ENCODE results near the gene EXOC5.

Gene EXOC5

GRCh38 chr14:57169901-57170300 lies 98.8 kb downstream of the EXOC5 start:
- no peak overlapping the region for H2AFZ ChIP-seq (ENCODE audit: low read depth, low read length)

GRCh38 chr14:57168138-57168679 lies 100.5 kb downstream of the EXOC5 start:
- no peak overlapping the region for H3K27ac ChIP-seq (ENCODE audit: low read length)
- no peak overlapping the region for H3K9ac ChIP-seq (ENCODE audit: low read length)
- no peak for TF ChIP-seq EZH2phosphoT487 (IDR thresholded peaks at IDR 0.05; ENCODE audit: low read depth)
- TF ChIP-seq CTCF (IDR thresholded peaks at IDR 0.05; ENCODE audit: low read depth, low read length): no peak
- H2AFZ ChIP-seq (ENCODE audit: low read depth, low read length): no peak overlapping the region
- no peaks in the 10 kb centered on the region for H3K4me1 ChIP-seq (ENCODE audit: low read length)
- no peaks in the 10 kb centered on the region for H3K27me3 ChIP-seq (ENCODE audit: low read depth, low read length)
- H3K36me3 ChIP-seq (replicated peaks; ENCODE audit: low read depth, low read length): no peaks in the 10 kb centered on the region
- no peaks in the 10 kb centered on the region for H4K20me1 ChIP-seq (ENCODE audit: insufficient read depth, low read length)
- H3K4me3 ChIP-seq (ENCODE audit: low read length): no peak overlapping the region
- H3K79me2 ChIP-seq (ENCODE audit: low read length): no peaks in the 10 kb centered on the region
- no peak overlapping the region for H3K4me2 ChIP-seq (ENCODE audit: low read length)
- no peaks in the 10 kb centered on the region for H3K9me3 ChIP-seq (ENCODE audit: insufficient read depth, low read length)

More at GRCh38 chr14:57169901-57170300, 98.8 kb downstream of the EXOC5 start:
- no peak overlapping the region for H3K4me2 ChIP-seq (ENCODE audit: low read length)
- H3K9ac ChIP-seq (ENCODE audit: low read length): no peak overlapping the region
- H3K9me3 ChIP-seq (ENCODE audit: insufficient read depth, low read length): no peaks in the 10 kb centered on the region
- H3K4me3 ChIP-seq (ENCODE audit: low read length): no peak overlapping the region
- no peaks in the 10 kb centered on the region for H3K79me2 ChIP-seq (ENCODE audit: low read length)
- TF ChIP-seq CTCF (IDR thresholded peaks at IDR 0.05; ENCODE audit: low read depth, low read length): no peak
- no peaks in the 10 kb centered on the region for H3K36me3 ChIP-seq (replicated peaks; ENCODE audit: low read depth, low read length)
- H3K27me3 ChIP-seq (ENCODE audit: low read depth, low read length): no peaks in the 10 kb centered on the region
- H4K20me1 ChIP-seq (ENCODE audit: insufficient read depth, low read length): no peaks in the 10 kb centered on the region
- no peaks in the 10 kb centered on the region for H3K4me1 ChIP-seq (ENCODE audit: low read length)
- H3K27ac ChIP-seq (ENCODE audit: low read length): no peak overlapping the region

DNA sequence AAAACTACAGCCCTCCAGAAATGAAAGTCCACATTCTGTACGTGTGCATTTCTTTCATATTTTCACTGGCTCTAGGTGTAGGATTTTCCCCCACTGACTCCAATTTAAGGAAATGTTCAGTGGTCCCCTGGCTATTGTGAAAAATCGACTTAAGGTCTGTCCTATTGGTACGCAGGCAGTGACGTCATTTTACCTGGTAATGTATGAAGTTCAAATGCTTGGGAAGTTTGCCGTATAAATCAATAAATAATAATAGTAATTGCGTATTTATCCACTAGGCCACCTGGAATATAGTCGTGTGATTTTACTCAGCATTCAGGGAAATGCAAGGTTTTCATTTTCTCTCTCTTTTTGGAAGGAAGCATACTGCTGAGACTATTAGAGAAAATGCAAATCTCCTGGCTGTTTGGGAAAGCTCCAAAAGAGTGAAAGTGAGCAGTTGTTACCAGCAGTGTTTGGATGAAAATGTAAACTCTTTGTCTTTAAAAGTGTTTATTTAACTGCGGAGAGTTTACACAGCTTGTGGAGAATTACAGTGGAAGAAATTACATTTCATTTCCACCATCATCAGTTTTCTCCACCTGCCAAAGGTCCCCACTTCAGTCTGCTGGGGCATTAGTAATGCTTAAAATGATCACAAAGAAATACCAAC lies 107.0 kb downstream of the EXOC5 start:
- Histone ChIP-seq H3K9ac (ENCODE audit: low read length) (no peak overlapping the region), H3K36me3 (replicated peaks; ENCODE audit: low read depth, low read length) (no peaks in the 10 kb centered on the region), H3K27me3 (ENCODE audit: low read depth, low read length) (peaks cover 3% of the 10 kb centered on the region; the same call in 1 of the 2 replicates), H3K27ac (ENCODE audit: low read length) (no peak overlapping the region), H3K79me2 (ENCODE audit: low read length) (no peaks in the 10 kb centered on the region), H2AFZ (ENCODE audit: low read depth, low read length) (no peak overlapping the region), H3K4me3 (ENCODE audit: low read length) (no peak overlapping the region), H3K4me2 (ENCODE audit: low read length) (no peak overlapping the region), H3K9me3 (ENCODE audit: insufficient read depth, low read length) (no peaks in the 10 kb centered on the region), H3K4me1 (ENCODE audit: low read length) (no peaks in the 10 kb centered on the region), H4K20me1 (ENCODE audit: insufficient read depth, low read length) (no peaks in the 10 kb centered on the region)
- TF ChIP-seq EZH2phosphoT487 (IDR thresholded peaks at IDR 0.05; ENCODE audit: low read depth) (no peak), CTCF (IDR thresholded peaks at IDR 0.05; ENCODE audit: low read depth, low read length) (no peak)

DNA sequence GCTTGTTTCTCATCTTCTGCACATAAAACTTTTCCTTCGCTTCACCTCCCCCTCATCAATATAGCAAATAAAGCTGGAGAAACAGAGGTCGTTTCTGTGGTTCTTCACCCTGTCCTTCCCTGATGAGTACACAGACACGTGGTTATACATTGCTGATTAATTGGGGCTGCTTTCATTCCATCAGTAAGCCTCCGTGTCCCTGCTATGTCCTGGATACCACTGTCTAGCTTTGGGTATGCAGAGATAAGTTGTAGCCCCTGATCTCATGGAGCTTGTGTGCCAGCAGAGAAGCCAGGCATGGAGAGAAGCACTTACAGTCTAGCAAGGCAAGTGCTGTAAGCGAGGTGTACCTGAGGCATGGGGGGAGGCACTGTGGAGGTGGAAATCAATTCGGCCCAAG lies 108.4 kb downstream of the EXOC5 start:
- peaks cover 8% of the 10 kb centered on the region; the same call in 1 of the 2 replicates for H3K27me3 ChIP-seq (ENCODE audit: low read depth, low read length)
- TF ChIP-seq CTCF (IDR thresholded peaks at IDR 0.05; ENCODE audit: low read depth, low read length): no peak
- no peak for TF ChIP-seq EZH2phosphoT487 (IDR thresholded peaks at IDR 0.05; ENCODE audit: low read depth)

More for the DNA sequence above, 108.4 kb downstream of the EXOC5 start:
- Histone ChIP-seq H3K4me1 (ENCODE audit: low read length) (no peaks in the 10 kb centered on the region), H2AFZ (ENCODE audit: low read depth, low read length) (no peak overlapping the region), H3K4me2 (ENCODE audit: low read length) (no peak overlapping the region), H3K79me2 (ENCODE audit: low read length) (no peaks in the 10 kb centered on the region), H4K20me1 (ENCODE audit: insufficient read depth, low read length) (no peaks in the 10 kb centered on the region), H3K4me3 (ENCODE audit: low read length) (no peak overlapping the region), H3K9me3 (ENCODE audit: insufficient read depth, low read length) (no peaks in the 10 kb centered on the region), H3K27ac (ENCODE audit: low read length) (no peak overlapping the region), H3K36me3 (replicated peaks; ENCODE audit: low read depth, low read length) (no peaks in the 10 kb centered on the region), H3K9ac (ENCODE audit: low read length) (no peak overlapping the region)

Data from OCI-LY3 (cell line).